Keratinocyte (primary cell): ENCODE data around the gene IMPACT.

Source experiments
- CTCF ChIP-seq, 3 experiments: IDR thresholded peaks in 1 of 3; conservative IDR thresholded peaks in 1 of 3; optimal IDR thresholded peaks in 1 of 3; 2 replicates in 2 of 3; 3 replicates in 1 of 3; pipeline versions ENCODE3 to v1.5.1; 2011; ENCODE audit warnings: low read length in 3 of 3, mild to moderate bottlenecking in 3 of 3, moderate library complexity in 2 of 3, control low read depth in 1 of 3, inconsistent platforms in 1 of 3; ENCODE audit not compliant: insufficient read depth in 2 of 3; ENCODE audit errors: extremely low read depth in 1 of 3
- EZH2 ChIP-seq: IDR thresholded peaks from one replicate; pipeline ENCODE4 v1.6.1; 2012; ENCODE audit warnings: inconsistent platforms, mild to moderate bottlenecking, low read length, moderate library complexity

GRCh38 chr18:24396082-24396633 lies 30.3 kb upstream of the IMPACT start:
- no peak for TF ChIP-seq CTCF (optimal IDR thresholded peaks at IDR 0.05 in 1 of 3, IDR thresholded peaks at IDR 0.05 in 1 of 3, conservative IDR thresholded peaks at IDR 0.05 in 1 of 3; ENCODE audit: extremely low read depth in 1 of 3, insufficient read depth in 2 of 3, low read length in 3 of 3)
- no peak for TF ChIP-seq EZH2
